ENCODE results near the gene ANKS1B. TPM values are rescaled to one million over a fixed set of nuclear protein-coding genes. Genes with fewer than 3 reads are reported as not detected.

ANKS1B gene
- total RNA-seq, 2 donors from 2014 or later, result 45.5 to 65.9 TPM

- Histone ChIP-seq H3K27ac (no peak overlapping the region), H3K4me1 (ENCODE audit: control insufficient read depth in 1 of 2, low read depth in 2 of 2) (no peaks in the 10 kb centered on the region), H3K27me3 (replicated peaks; ENCODE audit: insufficient read depth) (no peaks in the 10 kb centered on the region), H3K4me3 (no peak overlapping the region), H3K36me3 (no peaks in the 10 kb centered on the region), H3K9me3 (no peaks in the 10 kb centered on the region)
- ATAC-seq (ENCODE audit: insufficient number of reproducible peaks, low FRiP score, low read depth) (no peak), DNase-seq (ENCODE audit: low spot score) (no peak)
- TF ChIP-seq, protein P1, sequence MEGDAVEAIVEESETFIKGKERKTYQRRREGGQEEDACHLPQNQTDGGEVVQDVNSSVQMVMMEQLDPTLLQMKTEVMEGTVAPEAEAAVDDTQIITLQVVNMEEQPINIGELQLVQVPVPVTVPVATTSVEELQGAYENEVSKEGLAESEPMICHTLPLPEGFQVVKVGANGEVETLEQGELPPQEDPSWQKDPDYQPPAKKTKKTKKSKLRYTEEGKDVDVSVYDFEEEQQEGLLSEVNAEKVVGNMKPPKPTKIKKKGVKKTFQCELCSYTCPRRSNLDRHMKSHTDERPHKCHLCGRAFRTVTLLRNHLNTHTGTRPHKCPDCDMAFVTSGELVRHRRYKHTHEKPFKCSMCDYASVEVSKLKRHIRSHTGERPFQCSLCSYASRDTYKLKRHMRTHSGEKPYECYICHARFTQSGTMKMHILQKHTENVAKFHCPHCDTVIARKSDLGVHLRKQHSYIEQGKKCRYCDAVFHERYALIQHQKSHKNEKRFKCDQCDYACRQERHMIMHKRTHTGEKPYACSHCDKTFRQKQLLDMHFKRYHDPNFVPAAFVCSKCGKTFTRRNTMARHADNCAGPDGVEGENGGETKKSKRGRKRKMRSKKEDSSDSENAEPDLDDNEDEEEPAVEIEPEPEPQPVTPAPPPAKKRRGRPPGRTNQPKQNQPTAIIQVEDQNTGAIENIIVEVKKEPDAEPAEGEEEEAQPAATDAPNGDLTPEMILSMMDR (IDR thresholded peaks at IDR 0.05), result no peak
Observed at GRCh38 chr12:99495799-99496198, 488.9 kb downstream of the ANKS1B start.

GRCh38 chr12:99493197-99493596 lies 491.5 kb downstream of the ANKS1B start:
- H3K27ac ChIP-seq, result no peak overlapping the region
- H3K4me3 ChIP-seq, result no peak overlapping the region
- TF ChIP-seq, protein P1 (IDR thresholded peaks at IDR 0.05), result no peak
- no peak for DNase-seq (ENCODE audit: low spot score)
- no peaks in the 10 kb centered on the region for H3K9me3 ChIP-seq
- H3K36me3 ChIP-seq, result no peaks in the 10 kb centered on the region
- no peaks in the 10 kb centered on the region for H3K27me3 ChIP-seq (replicated peaks; ENCODE audit: insufficient read depth)
- ATAC-seq (ENCODE audit: insufficient number of reproducible peaks, low FRiP score, low read depth), result no peak
- H3K4me1 ChIP-seq (ENCODE audit: control insufficient read depth in 1 of 2, low read depth in 2 of 2), result no peaks in the 10 kb centered on the region

DNA sequence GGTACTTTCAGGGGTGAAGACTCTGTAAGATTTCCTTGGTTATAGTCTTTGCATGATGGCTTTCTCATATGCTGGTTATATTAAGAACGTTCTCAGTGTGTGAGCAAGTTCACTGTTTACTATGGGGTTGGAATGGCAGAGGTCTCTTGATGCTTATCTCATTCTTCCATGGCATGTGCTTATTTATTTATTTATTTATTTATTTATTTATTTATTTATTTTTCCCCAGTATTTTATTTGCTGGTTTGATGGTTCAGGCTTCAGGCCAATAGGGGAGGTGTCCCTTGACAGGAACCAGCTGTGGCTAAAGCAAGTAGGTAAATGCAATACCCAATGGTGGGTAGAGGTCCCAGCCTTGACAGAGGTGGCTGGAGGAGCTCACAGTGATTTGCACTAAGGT lies 498.5 kb downstream of the ANKS1B start:
- H3K9me3 ChIP-seq, result peaks cover 11% of the 10 kb centered on the region
- DNase-seq (ENCODE audit: low spot score), result no peak
- no peak for ATAC-seq (ENCODE audit: insufficient number of reproducible peaks, low FRiP score, low read depth)
- no peak overlapping the region for H3K4me3 ChIP-seq
- H3K27me3 ChIP-seq (replicated peaks; ENCODE audit: insufficient read depth), result no peaks in the 10 kb centered on the region
- H3K36me3 ChIP-seq, result no peaks in the 10 kb centered on the region
- H3K27ac ChIP-seq, result no peak overlapping the region
- no peaks in the 10 kb centered on the region for H3K4me1 ChIP-seq (ENCODE audit: control insufficient read depth in 1 of 2, low read depth in 2 of 2)
- TF ChIP-seq, protein P1 (IDR thresholded peaks at IDR 0.05), result no peak

DNA sequence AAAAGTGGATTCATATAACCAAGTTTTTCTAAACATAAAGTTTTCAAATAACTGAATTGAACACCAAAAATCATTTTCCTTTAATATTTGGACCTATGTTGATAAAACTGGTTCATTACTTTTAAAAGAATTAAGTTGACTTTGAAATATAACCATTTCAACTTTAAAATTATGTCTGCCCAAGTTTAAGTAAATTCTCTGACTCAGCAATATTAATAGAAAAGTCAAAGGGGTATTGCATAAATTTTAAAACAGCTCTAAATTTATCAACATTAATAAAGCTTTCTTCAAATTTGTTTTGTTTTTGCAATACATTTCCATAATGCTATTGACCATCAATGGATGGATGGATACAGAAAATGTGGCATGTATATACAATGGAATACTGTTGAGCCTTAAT lies 505.6 kb downstream of the ANKS1B start:
- H3K27ac ChIP-seq, result no peak overlapping the region
- H3K4me1 ChIP-seq (ENCODE audit: control insufficient read depth in 1 of 2, low read depth in 2 of 2), result no peaks in the 10 kb centered on the region
- H3K36me3 ChIP-seq, result no peaks in the 10 kb centered on the region
- DNase-seq (ENCODE audit: low spot score), result no peak
- H3K27me3 ChIP-seq (replicated peaks; ENCODE audit: insufficient read depth), result no peaks in the 10 kb centered on the region
- no peaks in the 10 kb centered on the region for H3K9me3 ChIP-seq
- no peak for ATAC-seq (ENCODE audit: insufficient number of reproducible peaks, low FRiP score, low read depth)
- TF ChIP-seq, protein P1 (IDR thresholded peaks at IDR 0.05), result no peak
- H3K4me3 ChIP-seq, result no peak overlapping the region

GRCh38 chr12:99476956-99477355 lies 507.8 kb downstream of the ANKS1B start:
- Histone ChIP-seq H3K27ac (no peak overlapping the region), H3K4me3 (no peak overlapping the region), H3K36me3 (no peaks in the 10 kb centered on the region), H3K9me3 (no peaks in the 10 kb centered on the region), H3K27me3 (replicated peaks; ENCODE audit: insufficient read depth) (no peaks in the 10 kb centered on the region), H3K4me1 (ENCODE audit: control insufficient read depth in 1 of 2, low read depth in 2 of 2) (no peaks in the 10 kb centered on the region)
- DNase-seq (ENCODE audit: low spot score) (no peak), ATAC-seq (ENCODE audit: insufficient number of reproducible peaks, low FRiP score, low read depth) (no peak)
- TF ChIP-seq, protein P1 (IDR thresholded peaks at IDR 0.05), result no peak
